Measurements from ENCODE around the gene VPS13D.

VPS13D gene

DNA sequence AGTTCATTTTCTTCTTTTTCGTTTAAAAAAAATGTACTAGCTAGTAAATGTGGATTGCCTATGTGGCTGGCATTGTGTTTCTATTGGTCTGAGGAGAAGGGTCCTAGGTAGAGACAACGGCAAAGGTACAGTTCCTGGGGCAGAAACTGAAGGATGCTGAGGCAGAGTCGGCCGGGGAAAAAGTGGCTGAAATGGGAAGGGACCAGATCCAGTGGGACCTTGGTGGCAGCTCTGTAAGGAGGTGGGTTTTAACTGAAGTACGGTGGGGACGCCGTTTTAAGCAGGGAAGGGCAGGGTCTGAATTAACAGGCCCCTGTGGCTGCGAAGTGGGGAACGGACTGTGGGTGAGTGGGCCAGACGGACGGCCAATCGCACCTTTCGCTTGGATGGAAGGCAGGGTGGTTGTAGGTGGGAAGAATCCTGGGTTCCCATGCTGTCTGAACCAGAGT, 420 bp upstream of the VPS13D start:
- no peak for DNase-seq (ENCODE audit: low spot score)

DNA sequence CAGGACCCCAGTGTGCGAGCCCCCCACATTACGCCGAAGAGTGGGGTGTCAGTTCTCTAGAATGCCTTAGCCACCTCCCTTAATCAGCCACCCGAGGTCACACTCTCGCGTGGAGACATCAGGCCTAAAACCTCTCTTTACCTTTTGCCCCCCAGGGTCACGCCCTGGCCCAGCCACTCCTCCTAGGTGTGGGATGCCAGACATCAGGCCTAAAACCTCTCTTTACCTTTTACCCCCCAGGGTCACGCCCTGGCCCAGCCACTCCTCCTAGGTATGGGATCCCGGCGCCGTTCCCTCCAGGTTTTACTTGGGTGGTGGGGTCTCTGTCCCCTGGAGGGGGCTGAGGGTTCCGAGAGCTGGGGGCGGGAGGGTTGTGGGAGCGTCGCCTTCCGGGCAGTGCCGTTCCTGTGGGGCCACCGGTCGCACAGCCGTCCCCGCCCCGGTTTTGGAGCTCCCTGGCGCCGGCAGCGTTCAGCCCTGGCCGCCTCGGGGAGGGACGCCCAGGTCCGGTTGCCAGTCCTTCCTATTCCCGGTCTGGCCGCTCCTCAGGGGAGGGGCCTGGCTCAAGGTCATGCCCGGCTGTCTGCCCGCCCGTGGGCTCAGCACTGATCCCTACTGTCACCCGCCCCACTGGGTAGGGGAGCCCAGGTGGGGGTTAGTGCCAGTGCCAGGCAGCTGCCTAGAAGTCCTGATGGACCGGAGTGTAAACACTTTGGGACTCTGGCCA, 882 bp downstream of the VPS13D start:
- peak; percentile 39 for DNase-seq (ENCODE audit: low spot score)

DNA sequence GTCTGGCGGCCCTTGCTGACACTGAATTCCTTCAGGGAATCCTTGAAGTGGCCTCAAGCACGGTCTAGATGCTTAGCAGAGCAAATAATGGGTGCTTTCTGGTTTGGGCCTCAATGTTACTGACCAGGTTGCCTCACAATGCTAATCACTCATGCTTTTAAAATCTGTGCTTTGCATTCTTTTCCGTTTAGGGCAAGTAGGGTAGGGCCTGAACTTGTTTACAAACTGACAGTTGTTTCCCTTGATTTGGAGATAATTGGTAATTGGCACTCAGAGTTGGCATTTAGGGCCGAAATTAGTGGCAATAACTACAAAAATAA, 1.4 kb downstream of the VPS13D start:
- DNase-seq (ENCODE audit: low spot score): no peak

DNA sequence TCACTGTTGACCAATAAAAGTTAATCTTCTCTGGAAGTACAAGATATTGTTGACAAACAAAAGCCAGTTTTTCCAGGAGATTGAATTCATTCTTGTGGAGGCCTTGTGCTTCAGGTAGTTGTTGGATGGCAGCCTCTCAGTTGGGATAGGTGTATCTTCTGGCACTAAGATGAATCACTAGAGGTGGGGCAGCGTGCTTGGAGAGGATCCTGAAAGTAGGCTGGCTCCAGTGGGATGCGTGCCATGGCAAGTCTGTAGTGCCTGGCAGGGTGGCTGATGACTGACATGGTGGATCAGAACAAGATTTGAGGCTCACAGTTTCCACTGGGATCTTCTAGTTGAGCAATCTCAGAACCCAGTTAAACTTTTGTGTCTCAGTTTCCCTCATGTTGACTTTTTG, 2.4 kb downstream of the VPS13D start:
- DNase-seq (ENCODE audit: low spot score): no peak

GRCh38 chr1:12244078-12244477, 14.2 kb downstream of the VPS13D start:
- DNase-seq (ENCODE audit: low spot score): no peak

GRCh38 chr1:12244585-12244984, 14.8 kb downstream of the VPS13D start:
- no peak for DNase-seq (ENCODE audit: low spot score)

DNA sequence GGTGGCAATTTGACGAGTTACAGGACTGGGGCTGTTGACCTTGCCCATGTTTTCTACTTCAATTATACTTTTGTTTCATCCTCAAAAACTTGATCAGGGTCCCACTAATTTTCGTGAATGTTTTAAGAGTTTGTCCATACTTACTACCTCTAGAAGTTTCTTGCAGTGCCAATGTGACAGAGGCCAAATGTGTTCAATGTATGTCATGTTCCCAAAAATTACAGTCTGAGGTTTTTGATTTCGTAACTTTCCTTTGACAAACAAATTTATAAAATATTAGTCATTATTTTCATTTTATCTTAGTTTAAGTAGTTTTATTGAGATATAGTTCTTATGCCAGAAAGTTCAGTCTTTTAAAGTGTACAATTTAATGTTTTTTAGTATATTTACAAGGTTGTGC, 15.3 kb downstream of the VPS13D start:
- DNase-seq (ENCODE audit: low spot score): no peak

GRCh38 chr1:12245733-12246132, 15.9 kb downstream of the VPS13D start:
- no peak for DNase-seq (ENCODE audit: low spot score)

DNA sequence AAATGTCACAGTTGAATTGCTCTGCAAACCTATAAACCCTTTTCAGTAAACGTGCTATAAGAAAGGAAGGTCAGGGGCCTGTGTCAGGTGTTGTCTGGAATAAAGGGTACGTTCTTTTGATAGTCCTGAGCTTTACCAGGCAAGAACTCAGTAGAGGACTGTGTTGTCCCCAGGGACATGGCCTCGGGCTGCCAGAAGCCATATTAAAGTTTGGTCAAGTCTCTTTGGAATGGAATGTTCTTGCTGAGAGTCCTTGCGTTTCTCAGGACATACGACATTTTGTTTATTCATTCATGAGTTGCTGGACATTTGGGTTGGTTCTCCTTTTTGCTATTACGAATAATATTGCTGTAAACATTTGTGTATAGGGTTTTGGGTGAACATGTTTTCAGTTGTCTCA, 16.8 kb downstream of the VPS13D start:
- no peak for DNase-seq (ENCODE audit: low spot score)

DNA sequence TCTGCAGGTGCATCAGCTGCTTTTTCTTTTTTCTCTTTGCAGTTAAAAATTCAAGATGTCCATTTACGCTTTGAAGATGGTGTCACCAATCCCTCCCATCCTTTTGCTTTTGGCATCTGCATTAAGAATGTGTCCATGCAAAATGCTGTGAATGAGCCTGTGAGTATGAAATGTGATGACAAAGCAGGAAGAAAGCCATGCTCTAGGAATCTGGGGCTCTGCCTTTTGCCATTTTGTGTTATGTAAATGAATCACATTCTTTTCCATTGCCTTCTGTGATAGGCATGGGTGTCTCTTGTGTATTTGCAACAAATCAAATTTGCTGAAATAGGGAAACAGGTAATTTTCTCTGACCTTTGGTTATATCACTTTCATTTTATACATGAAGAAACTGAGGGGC, 19.4 kb downstream of the VPS13D start:
- DNase-seq (ENCODE audit: low spot score): no peak

- no peak for DNase-seq (ENCODE audit: low spot score)
These were observed 19.9 kb downstream of the VPS13D start for GRCh38 chr1:12249748-12250147.

GRCh38 chr1:12251442-12251841, 21.6 kb downstream of the VPS13D start:
- DNase-seq (ENCODE audit: low spot score): no peak

GRCh38 chr1:12255913-12256312, 26.1 kb downstream of the VPS13D start:
- no peak for DNase-seq (ENCODE audit: low spot score)

- DNase-seq (ENCODE audit: low spot score): no peak
These were observed 28.4 kb downstream of the VPS13D start for GRCh38 chr1:12258272-12258671.

DNA sequence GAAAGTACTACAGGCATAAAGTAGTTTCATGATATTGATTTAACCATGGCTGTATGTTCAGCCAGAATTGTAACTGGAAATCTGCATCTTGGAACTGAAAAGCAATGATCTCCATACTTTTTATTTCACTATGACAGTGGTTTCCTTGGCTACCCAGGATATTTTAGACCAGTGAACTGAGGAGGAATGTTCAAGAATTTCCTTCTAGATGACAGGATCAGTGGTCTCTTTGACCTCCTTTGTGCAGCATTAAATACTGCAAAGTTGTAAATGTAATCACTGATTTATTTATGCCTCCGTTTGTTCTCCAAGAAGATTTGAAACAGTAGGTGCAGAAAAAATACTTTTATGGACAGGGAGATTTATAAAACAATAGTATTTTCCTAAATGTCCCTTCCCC, 39.5 kb downstream of the VPS13D start:
- no peak for DNase-seq (ENCODE audit: low spot score)

DNA sequence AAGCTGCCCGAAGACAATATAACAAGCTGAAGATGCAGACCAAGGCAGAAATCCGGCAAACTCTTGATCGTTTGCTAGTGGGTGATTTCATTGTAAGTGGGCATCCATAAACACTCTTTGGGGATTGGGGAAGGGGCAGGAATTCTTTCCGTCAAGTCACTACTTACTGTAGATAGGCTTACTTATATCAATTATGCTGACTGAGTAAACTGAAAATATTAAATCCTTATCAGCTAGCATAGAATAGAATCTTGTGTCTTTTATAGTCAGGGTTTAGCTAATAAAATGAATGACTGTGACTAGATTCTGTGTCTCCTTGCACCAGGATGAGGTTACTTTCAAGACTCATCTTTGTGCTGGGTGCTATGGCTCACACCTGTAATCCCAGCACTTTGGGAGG, 41.2 kb downstream of the VPS13D start:
- DNase-seq (ENCODE audit: low spot score): no peak

GRCh38 chr1:12272770-12273169, 42.9 kb downstream of the VPS13D start:
- DNase-seq (ENCODE audit: low spot score): no peak

- DNase-seq (ENCODE audit: low spot score): no peak
These were observed 45.5 kb downstream of the VPS13D start for GRCh38 chr1:12275370-12275769.

- DNase-seq (ENCODE audit: low spot score): no peak
These were observed 46.4 kb downstream of the VPS13D start for GRCh38 chr1:12276225-12276624.

GRCh38 chr1:12279003-12279402, 49.2 kb downstream of the VPS13D start:
- DNase-seq (ENCODE audit: low spot score): no peak

DNA sequence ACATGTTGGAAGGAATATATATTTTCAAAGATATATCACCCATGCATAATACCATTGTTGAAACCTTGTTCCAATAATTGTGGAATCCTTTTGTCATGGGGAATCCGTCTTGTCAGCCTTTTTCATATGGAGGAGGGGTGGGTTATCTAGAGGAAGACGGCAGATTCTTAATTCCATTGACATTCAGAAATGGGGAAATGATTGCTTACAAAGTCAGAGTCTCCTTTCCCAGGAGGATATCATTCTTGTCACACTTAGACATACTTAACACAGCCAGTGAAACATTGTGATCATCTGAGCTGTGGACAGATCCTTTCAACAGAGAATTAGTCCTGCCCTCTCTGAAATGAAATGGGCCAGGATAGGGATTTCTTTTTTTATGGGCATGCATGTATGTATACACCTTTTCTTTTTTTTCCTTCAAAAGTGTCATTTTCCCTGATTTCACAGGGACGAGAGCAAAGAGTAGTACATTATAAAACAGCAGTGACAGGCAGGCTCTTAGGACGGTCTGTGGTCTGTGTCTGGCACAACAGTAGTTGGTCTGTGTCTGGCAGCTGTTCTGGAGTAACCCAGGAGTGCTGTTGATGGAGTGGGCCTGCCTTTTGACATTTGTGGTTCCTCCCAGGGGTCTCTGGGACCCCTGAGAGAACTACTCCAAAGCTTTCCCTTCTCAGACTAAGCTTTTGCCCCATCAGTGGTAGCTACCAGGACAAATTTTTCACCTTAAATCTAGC, 50.1 kb downstream of the VPS13D start:
- DNase-seq (ENCODE audit: low spot score): no peak

- DNase-seq (ENCODE audit: low spot score): no peak
These were observed 52.3 kb downstream of the VPS13D start for GRCh38 chr1:12282142-12282541.

DNA sequence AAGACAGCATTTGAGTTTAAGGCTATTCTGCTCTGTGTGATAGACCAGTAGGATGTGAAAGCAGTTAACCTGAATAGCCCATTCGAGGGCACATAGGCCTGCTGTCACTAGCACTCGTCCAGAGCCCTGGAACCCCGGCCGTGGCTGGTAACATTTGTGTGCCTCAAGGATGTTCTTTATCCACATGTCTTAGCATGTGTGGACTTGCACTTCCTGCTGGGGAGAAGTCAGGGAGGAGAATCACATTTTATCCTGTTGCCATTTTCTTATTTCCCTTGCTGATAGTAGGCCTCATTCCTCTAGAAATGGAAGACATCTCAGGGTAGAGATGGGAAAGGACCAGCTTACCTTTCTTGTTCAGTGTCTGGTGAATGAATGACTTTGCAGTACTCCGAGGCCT, 54.7 kb downstream of the VPS13D start:
- no peak for DNase-seq (ENCODE audit: low spot score)

Data from SW480 (cell line).